Measurements from ENCODE around the gene NUDT2. TPM values are rescaled to one million over a fixed set of nuclear protein-coding genes. Genes with fewer than 3 reads are reported as not detected.

NUDT2 gene
- total RNA-seq, 1 donor from 2014 or later: 33.1 TPM

GRCh38 chr9:34310215-34310614 is 19.2 kb upstream of the NUDT2 start:
- Mint-ChIP-seq H3K36me3 (peaks cover 9% of the 10 kb centered on the region), H3K4me1 (peaks cover 4% of the 10 kb centered on the region), H3K27ac (no peak overlapping the region), H3K27me3 (ENCODE audit: insufficient read depth, low read depth) (no peaks in the 10 kb centered on the region), H3K4me3 (no peak overlapping the region), H3K9me3 (no peaks in the 10 kb centered on the region)
- Histone ChIP-seq H3K9me3 (ENCODE audit: low read depth) (no peaks in the 10 kb centered on the region), H3K4me3 (no peak overlapping the region), H3K27ac (no peak overlapping the region), H3K36me3 (no peaks in the 10 kb centered on the region), H2AFZ (replicated peaks) (no peak overlapping the region), H4K20me1 (ENCODE audit: low read depth) (no peaks in the 10 kb centered on the region), H3K4me1 (peaks cover 9% of the 10 kb centered on the region), H3F3A (ENCODE audit: low read depth) (peaks cover 4% of the 10 kb centered on the region), H3K4me2 (no peak overlapping the region), H3K27me3 (no peaks in the 10 kb centered on the region), H3K9ac (no peak overlapping the region), H3K79me2 (ENCODE audit: low read depth) (no peaks in the 10 kb centered on the region)
- TF ChIP-seq EZH2 (IDR thresholded peaks at IDR 0.05): no peak
- no peak for TF ChIP-seq CTCF (IDR thresholded peaks at IDR 0.05)
- no peak for TF ChIP-seq EZH2phosphoT487 (IDR thresholded peaks at IDR 0.05)
- DNase-seq (ENCODE audit: low spot score): no peak

GRCh38 chr9:34311499-34312185 is 17.7 kb upstream of the NUDT2 start:
- Mint-ChIP-seq H3K36me3 (peaks cover 9% of the 10 kb centered on the region), H3K27ac (no peak overlapping the region), H3K4me1 (peaks cover 4% of the 10 kb centered on the region), H3K4me3 (no peak overlapping the region), H3K9me3 (no peaks in the 10 kb centered on the region), H3K27me3 (ENCODE audit: insufficient read depth, low read depth) (no peaks in the 10 kb centered on the region)
- peaks cover 9% of the 10 kb centered on the region for H3K4me1 ChIP-seq
- H3K9ac ChIP-seq: no peak overlapping the region
- TF ChIP-seq EZH2phosphoT487 (IDR thresholded peaks at IDR 0.05) (no peak), EZH2 (IDR thresholded peaks at IDR 0.05) (no peak), CTCF (IDR thresholded peaks at IDR 0.05) (no peak)
- H3K79me2 ChIP-seq (ENCODE audit: low read depth): no peaks in the 10 kb centered on the region
- no peaks in the 10 kb centered on the region for H3K36me3 ChIP-seq
- H4K20me1 ChIP-seq (ENCODE audit: low read depth): no peaks in the 10 kb centered on the region
- DNase-seq (ENCODE audit: low spot score): no peak
- no peak overlapping the region for H3K27ac ChIP-seq
- no peaks in the 10 kb centered on the region for H3K27me3 ChIP-seq
- peak overlapping the region; percentile 29 for H3K4me2 ChIP-seq
- H3K4me3 ChIP-seq: no peak overlapping the region
- no peaks in the 10 kb centered on the region for H3K9me3 ChIP-seq (ENCODE audit: low read depth)
- H2AFZ ChIP-seq (replicated peaks): no peak overlapping the region
- H3F3A ChIP-seq (ENCODE audit: low read depth): peaks cover 4% of the 10 kb centered on the region

- Mint-ChIP-seq H3K27ac (no peak overlapping the region), H3K27me3 (ENCODE audit: insufficient read depth, low read depth) (no peaks in the 10 kb centered on the region), H3K9me3 (no peaks in the 10 kb centered on the region), H3K36me3 (peaks cover 5% of the 10 kb centered on the region), H3K4me3 (no peak overlapping the region), H3K4me1 (no peaks in the 10 kb centered on the region)
- H3K27me3 ChIP-seq: no peaks in the 10 kb centered on the region
- no peaks in the 10 kb centered on the region for H3F3A ChIP-seq (ENCODE audit: low read depth)
- no peak for TF ChIP-seq EZH2 (IDR thresholded peaks at IDR 0.05)
- no peak for TF ChIP-seq CTCF (IDR thresholded peaks at IDR 0.05)
- no peak overlapping the region for H3K27ac ChIP-seq
- no peak overlapping the region for H3K4me3 ChIP-seq
- no peaks in the 10 kb centered on the region for H4K20me1 ChIP-seq (ENCODE audit: low read depth)
- H3K4me1 ChIP-seq: peaks cover 1% of the 10 kb centered on the region
- H3K36me3 ChIP-seq: no peaks in the 10 kb centered on the region
- no peak overlapping the region for H3K9ac ChIP-seq
- no peak overlapping the region for H2AFZ ChIP-seq (replicated peaks)
- H3K9me3 ChIP-seq (ENCODE audit: low read depth): no peaks in the 10 kb centered on the region
- H3K79me2 ChIP-seq (ENCODE audit: low read depth): no peaks in the 10 kb centered on the region
- no peak for DNase-seq (ENCODE audit: low spot score)
- H3K4me2 ChIP-seq: no peak overlapping the region
Measured at GRCh38 chr9:34317436-34317835, 11.9 kb upstream of the NUDT2 start.

All from neural progenitor cell (in vitro differentiated cells).